ENCODE data around the gene LRFN2. TPM values are rescaled to one million over a fixed set of nuclear protein-coding genes. Genes with fewer than 3 reads are reported as not detected.

The LRFN2 gene
- polyA plus RNA-seq, 1 donor from 2014 or later: 14.8 TPM

DNA sequence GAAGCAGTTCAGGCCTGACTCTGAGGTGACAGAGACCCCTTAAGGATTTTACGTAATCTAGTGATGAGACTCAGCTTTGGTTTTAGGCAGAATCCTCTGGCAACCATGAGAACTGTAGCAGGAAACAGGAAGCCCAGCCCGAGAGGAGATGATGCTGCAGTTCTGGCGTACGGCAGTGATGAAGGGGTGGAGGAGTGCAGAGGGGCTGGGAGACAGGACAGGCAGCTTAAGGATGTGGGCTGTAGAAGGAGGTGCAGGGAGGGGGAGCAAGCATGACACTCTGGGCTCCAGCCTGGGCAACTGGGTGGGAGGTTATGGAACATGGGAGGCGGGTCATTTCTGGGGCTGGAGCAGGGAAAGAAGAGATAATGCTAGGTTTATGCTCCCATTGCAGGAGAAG lies 67.1 kb downstream of the LRFN2 start:
- Histone ChIP-seq H2AFZ (ENCODE audit: low read depth, low read length) (no peak overlapping the region), H3F3A (ENCODE audit: insufficient read depth, low read length, poor library complexity, severe bottlenecking) (no peaks in the 10 kb centered on the region), H3K79me2 (replicated peaks; ENCODE audit: insufficient read depth, low read length) (no peaks in the 10 kb centered on the region), H3K27me3 (ENCODE audit: insufficient read depth, low read depth, low read length) (peaks cover 32% of the 10 kb centered on the region), H3K36me3 (ENCODE audit: insufficient read depth, low read length) (no peaks in the 10 kb centered on the region), H3K9me2 (ENCODE audit: insufficient read depth, low read length) (no peaks in the 10 kb centered on the region), H3K27ac (ENCODE audit: low read length) (no peak overlapping the region), H3K9me3 (ENCODE audit: low read length) (peaks cover 4% of the 10 kb centered on the region), H4K20me1 (ENCODE audit: insufficient read depth) (no peaks in the 10 kb centered on the region), H3K4me3 (ENCODE audit: low read length) (no peak overlapping the region), H3K4me2 (ENCODE audit: low read length) (no peak overlapping the region), H3K9ac (ENCODE audit: low read length) (no peak overlapping the region)
- TF ChIP-seq MXI1 (conservative IDR thresholded peaks at IDR 0.05; ENCODE audit: poor library complexity, severe bottlenecking) (no peak), RAD21 (conservative IDR thresholded peaks at IDR 0.05) (no peak), EP300 (conservative IDR thresholded peaks at IDR 0.05; ENCODE audit: poor library complexity, severe bottlenecking) (no peak), POLR2AphosphoS5 (IDR thresholded peaks at IDR 0.05) (no peak), TAF1 (IDR thresholded peaks at IDR 0.05; ENCODE audit: low read depth) (no peak), EZH2 (IDR thresholded peaks at IDR 0.05; ENCODE audit: borderline replicate concordance, insufficient read depth, low read length, poor library complexity, severe bottlenecking) (no peak), SMC3 (conservative IDR thresholded peaks at IDR 0.05; ENCODE audit: poor library complexity) (no peak)
- TF ChIP-seq, protein P1, sequence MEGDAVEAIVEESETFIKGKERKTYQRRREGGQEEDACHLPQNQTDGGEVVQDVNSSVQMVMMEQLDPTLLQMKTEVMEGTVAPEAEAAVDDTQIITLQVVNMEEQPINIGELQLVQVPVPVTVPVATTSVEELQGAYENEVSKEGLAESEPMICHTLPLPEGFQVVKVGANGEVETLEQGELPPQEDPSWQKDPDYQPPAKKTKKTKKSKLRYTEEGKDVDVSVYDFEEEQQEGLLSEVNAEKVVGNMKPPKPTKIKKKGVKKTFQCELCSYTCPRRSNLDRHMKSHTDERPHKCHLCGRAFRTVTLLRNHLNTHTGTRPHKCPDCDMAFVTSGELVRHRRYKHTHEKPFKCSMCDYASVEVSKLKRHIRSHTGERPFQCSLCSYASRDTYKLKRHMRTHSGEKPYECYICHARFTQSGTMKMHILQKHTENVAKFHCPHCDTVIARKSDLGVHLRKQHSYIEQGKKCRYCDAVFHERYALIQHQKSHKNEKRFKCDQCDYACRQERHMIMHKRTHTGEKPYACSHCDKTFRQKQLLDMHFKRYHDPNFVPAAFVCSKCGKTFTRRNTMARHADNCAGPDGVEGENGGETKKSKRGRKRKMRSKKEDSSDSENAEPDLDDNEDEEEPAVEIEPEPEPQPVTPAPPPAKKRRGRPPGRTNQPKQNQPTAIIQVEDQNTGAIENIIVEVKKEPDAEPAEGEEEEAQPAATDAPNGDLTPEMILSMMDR (IDR thresholded peaks at IDR 0.05; ENCODE audit: poor library complexity, severe bottlenecking): no peak
- TF ChIP-seq, protein P2, sequence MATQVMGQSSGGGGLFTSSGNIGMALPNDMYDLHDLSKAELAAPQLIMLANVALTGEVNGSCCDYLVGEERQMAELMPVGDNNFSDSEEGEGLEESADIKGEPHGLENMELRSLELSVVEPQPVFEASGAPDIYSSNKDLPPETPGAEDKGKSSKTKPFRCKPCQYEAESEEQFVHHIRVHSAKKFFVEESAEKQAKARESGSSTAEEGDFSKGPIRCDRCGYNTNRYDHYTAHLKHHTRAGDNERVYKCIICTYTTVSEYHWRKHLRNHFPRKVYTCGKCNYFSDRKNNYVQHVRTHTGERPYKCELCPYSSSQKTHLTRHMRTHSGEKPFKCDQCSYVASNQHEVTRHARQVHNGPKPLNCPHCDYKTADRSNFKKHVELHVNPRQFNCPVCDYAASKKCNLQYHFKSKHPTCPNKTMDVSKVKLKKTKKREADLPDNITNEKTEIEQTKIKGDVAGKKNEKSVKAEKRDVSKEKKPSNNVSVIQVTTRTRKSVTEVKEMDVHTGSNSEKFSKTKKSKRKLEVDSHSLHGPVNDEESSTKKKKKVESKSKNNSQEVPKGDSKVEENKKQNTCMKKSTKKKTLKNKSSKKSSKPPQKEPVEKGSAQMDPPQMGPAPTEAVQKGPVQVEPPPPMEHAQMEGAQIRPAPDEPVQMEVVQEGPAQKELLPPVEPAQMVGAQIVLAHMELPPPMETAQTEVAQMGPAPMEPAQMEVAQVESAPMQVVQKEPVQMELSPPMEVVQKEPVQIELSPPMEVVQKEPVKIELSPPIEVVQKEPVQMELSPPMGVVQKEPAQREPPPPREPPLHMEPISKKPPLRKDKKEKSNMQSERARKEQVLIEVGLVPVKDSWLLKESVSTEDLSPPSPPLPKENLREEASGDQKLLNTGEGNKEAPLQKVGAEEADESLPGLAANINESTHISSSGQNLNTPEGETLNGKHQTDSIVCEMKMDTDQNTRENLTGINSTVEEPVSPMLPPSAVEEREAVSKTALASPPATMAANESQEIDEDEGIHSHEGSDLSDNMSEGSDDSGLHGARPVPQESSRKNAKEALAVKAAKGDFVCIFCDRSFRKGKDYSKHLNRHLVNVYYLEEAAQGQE (IDR thresholded peaks at IDR 0.05; ENCODE audit: borderline replicate concordance): no peak

DNA sequence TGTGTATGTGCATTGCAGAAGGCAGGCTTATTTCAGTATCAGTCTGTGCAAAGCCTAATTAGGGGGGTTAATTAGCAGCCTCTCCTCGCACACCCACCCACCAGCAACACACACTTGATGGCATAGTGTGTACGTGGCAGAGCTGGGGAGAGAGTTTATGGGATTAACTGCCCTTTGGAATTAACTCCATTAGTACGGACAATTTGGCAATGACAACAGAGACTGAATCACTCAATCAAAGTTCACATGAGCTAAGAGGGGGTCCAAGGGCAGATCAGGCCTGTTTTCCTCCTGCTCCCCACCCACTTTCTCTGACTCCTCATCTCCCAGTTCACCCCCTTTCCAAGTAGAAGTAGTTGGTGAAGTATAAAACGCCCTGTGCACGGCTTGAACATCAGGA lies 69.5 kb downstream of the LRFN2 start:
- Histone ChIP-seq H3K4me3 (ENCODE audit: low read length) (no peak overlapping the region), H3F3A (ENCODE audit: insufficient read depth, low read length, poor library complexity, severe bottlenecking) (no peaks in the 10 kb centered on the region), H3K36me3 (ENCODE audit: insufficient read depth, low read length) (no peaks in the 10 kb centered on the region), H3K9me2 (ENCODE audit: insufficient read depth, low read length) (no peaks in the 10 kb centered on the region), H3K27ac (ENCODE audit: low read length) (no peak overlapping the region), H3K4me2 (ENCODE audit: low read length) (no peak overlapping the region), H3K9ac (ENCODE audit: low read length) (no peak overlapping the region), H4K20me1 (ENCODE audit: insufficient read depth) (no peaks in the 10 kb centered on the region), H3K9me3 (ENCODE audit: low read length) (peaks cover 4% of the 10 kb centered on the region), H3K79me2 (replicated peaks; ENCODE audit: insufficient read depth, low read length) (no peaks in the 10 kb centered on the region), H2AFZ (ENCODE audit: low read depth, low read length) (no peak overlapping the region), H3K27me3 (ENCODE audit: insufficient read depth, low read depth, low read length) (peaks cover 32% of the 10 kb centered on the region)
- TF ChIP-seq, protein P2 (IDR thresholded peaks at IDR 0.05; ENCODE audit: borderline replicate concordance): no peak
- no peak for TF ChIP-seq SMC3 (conservative IDR thresholded peaks at IDR 0.05; ENCODE audit: poor library complexity)
- TF ChIP-seq EP300 (conservative IDR thresholded peaks at IDR 0.05; ENCODE audit: poor library complexity, severe bottlenecking): no peak
- TF ChIP-seq POLR2AphosphoS5 (IDR thresholded peaks at IDR 0.05): no peak
- TF ChIP-seq RAD21 (conservative IDR thresholded peaks at IDR 0.05): no peak
- no peak for TF ChIP-seq EZH2 (IDR thresholded peaks at IDR 0.05; ENCODE audit: borderline replicate concordance, insufficient read depth, low read length, poor library complexity, severe bottlenecking)
- no peak for TF ChIP-seq TAF1 (IDR thresholded peaks at IDR 0.05; ENCODE audit: low read depth)
- TF ChIP-seq, protein P1 (IDR thresholded peaks at IDR 0.05; ENCODE audit: poor library complexity, severe bottlenecking): no peak

All from neural cell (in vitro differentiated cells).